Peyer's patch (tissue), 4 donors: ENCODE data around the gene ABR. TPM values are rescaled to one million over a fixed set of nuclear protein-coding genes. Genes with fewer than 3 reads are reported as not detected.

Source experiments
- DNase-seq, 3 donors: peaks; one replicate each; pipeline ENCODE4 v3.0.0-alpha.2; 2017 to 2019
- H3K27ac ChIP-seq, 4 donors: fragments of 200-600 bp; sonication (generic); one replicate each; pipeline ENCODE4 v1.5.1; 2016 to 2019
- H3K27me3 ChIP-seq, 2 donors: fragments of 200-600 bp; sonication (generic); one replicate each; pipeline ENCODE4 v1.5.1; 2019
- H3K36me3 ChIP-seq, 3 donors: fragments of 200-600 bp; sonication (generic); one replicate each; pipeline ENCODE4 v1.5.1; 2016 to 2019
- H3K4me1 ChIP-seq, 4 donors: fragments of 200-600 bp; sonication (generic); one replicate each; pipeline ENCODE4 v1.5.1; 2016 to 2019
- H3K4me3 ChIP-seq, 4 donors: fragments of 200-600 bp; sonication (generic); 1 replicate in 3 of 4; 2 replicates in 1 of 4; pipeline ENCODE4 v1.5.1; 2016 to 2019; ENCODE audit warnings: mild to moderate bottlenecking in 1 of 4
- H3K9me3 ChIP-seq, 4 donors: fragments of 200-600 bp; sonication (generic); one replicate each; pipeline ENCODE4 v1.5.1; 2016 to 2019; ENCODE audit warnings: mild to moderate bottlenecking in 1 of 4
- POLR2A ChIP-seq, 2 donors: fragments of 450-650 bp; IDR thresholded peaks; one replicate each; pipeline ENCODE4 v1.5.1; 2017; ENCODE audit warnings: antibody characterized with exemption in 2 of 2, mild to moderate bottlenecking in 2 of 2, moderate library complexity in 2 of 2
- total RNA-seq, 4 donors: library from RNA; depleted of rRNA; stranded (reverse); fragments of >200 nt; gene quantifications; one replicate each; pipeline ENCODE4 v1.1.0, GENCODE V29; 2016
- TF ChIP-seq, protein P1 (sequence below), 6 experiments: fragments of 450-650 bp in 4 of 6; fragments of 200-600 bp in 2 of 6; sonication (generic) in 1 of 6; IDR thresholded peaks; one replicate each; pipeline ENCODE4 v1.5.1; 2017 to 2019; ENCODE audit warnings: antibody characterized with exemption in 6 of 6, mild to moderate bottlenecking in 3 of 6, moderate library complexity in 1 of 6

ABR gene
- total RNA-seq, 4 donors from 2014 or later, result 220 to 753 (median 440) TPM

DNA sequence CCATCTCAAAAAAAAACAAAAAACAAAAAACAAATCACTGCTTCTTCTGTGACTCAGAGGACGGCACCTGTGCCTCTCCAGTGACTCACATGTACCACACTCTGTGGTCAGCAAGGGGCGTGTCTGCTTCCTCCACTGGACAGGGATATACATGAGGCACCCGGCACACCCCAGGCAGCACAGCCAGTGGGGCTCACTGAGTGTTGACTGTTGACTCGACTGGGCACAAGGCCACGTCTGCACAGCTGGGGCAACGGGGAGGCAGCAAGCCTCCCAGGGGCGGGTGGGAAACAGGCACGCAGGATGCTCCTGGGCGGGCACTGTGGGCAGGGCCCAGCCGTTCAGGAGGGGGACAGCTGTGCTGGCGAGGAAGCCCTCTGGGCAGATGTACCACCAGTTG lies 118.8 kb downstream of the ABR start:
- TF ChIP-seq, protein P1, sequence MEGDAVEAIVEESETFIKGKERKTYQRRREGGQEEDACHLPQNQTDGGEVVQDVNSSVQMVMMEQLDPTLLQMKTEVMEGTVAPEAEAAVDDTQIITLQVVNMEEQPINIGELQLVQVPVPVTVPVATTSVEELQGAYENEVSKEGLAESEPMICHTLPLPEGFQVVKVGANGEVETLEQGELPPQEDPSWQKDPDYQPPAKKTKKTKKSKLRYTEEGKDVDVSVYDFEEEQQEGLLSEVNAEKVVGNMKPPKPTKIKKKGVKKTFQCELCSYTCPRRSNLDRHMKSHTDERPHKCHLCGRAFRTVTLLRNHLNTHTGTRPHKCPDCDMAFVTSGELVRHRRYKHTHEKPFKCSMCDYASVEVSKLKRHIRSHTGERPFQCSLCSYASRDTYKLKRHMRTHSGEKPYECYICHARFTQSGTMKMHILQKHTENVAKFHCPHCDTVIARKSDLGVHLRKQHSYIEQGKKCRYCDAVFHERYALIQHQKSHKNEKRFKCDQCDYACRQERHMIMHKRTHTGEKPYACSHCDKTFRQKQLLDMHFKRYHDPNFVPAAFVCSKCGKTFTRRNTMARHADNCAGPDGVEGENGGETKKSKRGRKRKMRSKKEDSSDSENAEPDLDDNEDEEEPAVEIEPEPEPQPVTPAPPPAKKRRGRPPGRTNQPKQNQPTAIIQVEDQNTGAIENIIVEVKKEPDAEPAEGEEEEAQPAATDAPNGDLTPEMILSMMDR (IDR thresholded peaks at IDR 0.05), result no peak
- no peak for TF ChIP-seq POLR2A (IDR thresholded peaks at IDR 0.05)
- H3K4me1 ChIP-seq, result no peaks in the 10 kb centered on the region
- H3K4me3 ChIP-seq, result no peak overlapping the region
- H3K9me3 ChIP-seq, result no peaks in the 10 kb centered on the region
- DNase-seq, result peak in 2 of 3 donors; percentile 38 to 69
- H3K36me3 ChIP-seq, result peaks cover 0 to 72% (median 0%) of the 10 kb centered on the region in 3 donors
- H3K27ac ChIP-seq, result peak overlapping the region in 1 of 4 donors; percentile 43
- H3K27me3 ChIP-seq, result no peaks in the 10 kb centered on the region

DNA sequence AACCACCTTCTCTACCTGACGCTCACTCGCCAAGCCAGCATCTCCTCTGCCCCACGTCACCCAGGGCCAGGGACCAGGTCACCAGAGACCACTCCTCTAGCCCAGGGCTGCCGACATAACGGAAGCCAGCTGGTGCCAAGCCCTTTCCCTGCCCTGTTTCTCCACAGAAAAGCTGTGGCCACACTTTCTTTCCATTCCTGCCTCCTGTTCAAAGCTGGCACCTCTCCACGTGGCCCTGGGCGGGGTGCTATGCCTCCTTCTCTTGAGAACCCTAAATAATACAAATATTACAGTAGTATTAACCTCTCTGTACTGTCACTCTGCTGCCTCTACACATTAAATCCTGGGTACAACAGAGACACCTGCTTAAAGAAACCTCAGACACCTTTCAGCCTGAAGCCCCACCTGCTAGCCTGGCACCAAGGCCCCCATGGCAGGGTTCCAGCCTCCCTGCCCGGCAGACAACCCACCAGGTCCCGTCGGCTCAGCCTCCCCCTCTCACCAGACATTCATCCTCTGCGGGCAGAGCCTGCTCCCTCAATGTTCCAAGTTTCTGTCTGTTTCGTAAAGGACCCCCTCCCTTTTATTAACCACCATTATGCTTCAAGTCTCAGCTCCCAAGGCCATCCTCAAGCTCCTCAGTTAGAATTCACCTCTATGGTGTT lies 120.5 kb downstream of the ABR start:
- no peak for DNase-seq
- Histone ChIP-seq H3K4me3 (no peak overlapping the region), H3K9me3 (no peaks in the 10 kb centered on the region), H3K36me3 (peaks cover 0 to 80% (median 0%) of the 10 kb centered on the region in 3 donors), H3K27ac (no peak overlapping the region), H3K4me1 (no peaks in the 10 kb centered on the region), H3K27me3 (no peaks in the 10 kb centered on the region)
- TF ChIP-seq POLR2A (IDR thresholded peaks at IDR 0.05), result no peak
- TF ChIP-seq, protein P1 (IDR thresholded peaks at IDR 0.05), result no peak

DNA sequence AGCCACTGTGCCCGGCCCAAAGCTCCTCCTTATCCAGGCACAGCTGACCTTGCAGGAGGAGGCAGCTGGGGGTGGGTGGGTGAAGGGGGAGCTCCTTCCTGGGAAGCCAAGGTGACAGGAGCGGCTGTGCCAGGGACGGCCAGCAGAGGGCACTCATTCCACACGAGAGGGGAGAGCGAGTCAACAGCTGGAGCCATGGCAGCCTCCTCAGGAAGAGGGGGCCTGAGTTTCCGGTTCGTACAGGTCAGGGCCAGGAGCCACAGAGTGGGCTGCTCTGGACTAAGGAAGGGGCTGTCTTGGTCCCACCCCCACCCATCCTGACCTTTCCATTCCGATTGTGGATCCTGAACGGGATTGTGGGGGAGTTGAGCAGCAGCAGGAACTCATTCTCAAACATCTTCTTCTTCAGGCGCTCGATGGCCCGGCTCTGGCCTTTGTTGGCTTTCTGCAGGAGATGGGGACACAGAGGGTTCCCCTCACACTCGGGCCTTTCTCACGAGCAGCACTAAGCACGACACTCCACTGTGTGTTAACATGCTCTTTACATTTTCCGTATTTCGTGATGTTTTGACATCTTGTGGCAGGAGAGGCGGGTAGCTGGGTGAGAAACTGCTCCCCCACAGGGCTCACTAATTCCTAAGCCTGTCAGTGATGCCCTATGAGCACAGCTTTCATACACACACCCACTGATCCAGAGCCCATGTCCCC lies 121.2 kb downstream of the ABR start:
- no peak overlapping the region for H3K4me3 ChIP-seq
- H3K36me3 ChIP-seq, result peaks cover 0 to 81% (median 0%) of the 10 kb centered on the region in 3 donors
- peak; percentile 28 to 80 (median 79) for DNase-seq
- no peaks in the 10 kb centered on the region for H3K4me1 ChIP-seq
- H3K27me3 ChIP-seq, result no peaks in the 10 kb centered on the region
- TF ChIP-seq POLR2A (IDR thresholded peaks at IDR 0.05), result no peak
- TF ChIP-seq, protein P1 (IDR thresholded peaks at IDR 0.05), result peak in 4 of 6 experiments; percentile 45 to 57 (median 52)
- H3K9me3 ChIP-seq, result no peaks in the 10 kb centered on the region
- no peak overlapping the region for H3K27ac ChIP-seq

DNA sequence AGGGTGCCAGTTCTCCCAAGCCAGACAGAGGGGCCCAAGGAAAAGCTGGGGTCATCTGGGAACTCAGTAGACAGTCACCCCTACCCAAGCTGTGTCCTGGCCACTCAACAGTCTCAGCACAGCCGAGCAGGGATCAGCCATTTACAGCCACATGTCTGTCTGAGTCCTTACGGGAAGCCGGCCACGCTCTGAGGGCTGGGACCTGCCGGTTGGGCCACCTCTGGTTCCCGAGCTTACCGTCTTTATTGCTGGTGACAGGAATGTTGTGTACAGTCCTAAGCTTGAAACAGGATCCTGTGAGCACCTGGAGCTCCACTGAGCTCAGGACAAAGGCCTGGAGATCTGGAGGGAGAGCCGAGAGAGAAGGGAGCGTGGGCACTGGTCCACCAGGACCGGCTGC lies 123.0 kb downstream of the ABR start:
- no peak for DNase-seq
- Histone ChIP-seq H3K4me1 (no peaks in the 10 kb centered on the region), H3K4me3 (no peak overlapping the region), H3K27me3 (no peaks in the 10 kb centered on the region), H3K36me3 (peaks cover 0 to 71% (median 0%) of the 10 kb centered on the region in 3 donors), H3K9me3 (no peaks in the 10 kb centered on the region), H3K27ac (no peak overlapping the region)
- TF ChIP-seq, protein P1 (IDR thresholded peaks at IDR 0.05), result no peak
- TF ChIP-seq POLR2A (IDR thresholded peaks at IDR 0.05), result no peak

DNA sequence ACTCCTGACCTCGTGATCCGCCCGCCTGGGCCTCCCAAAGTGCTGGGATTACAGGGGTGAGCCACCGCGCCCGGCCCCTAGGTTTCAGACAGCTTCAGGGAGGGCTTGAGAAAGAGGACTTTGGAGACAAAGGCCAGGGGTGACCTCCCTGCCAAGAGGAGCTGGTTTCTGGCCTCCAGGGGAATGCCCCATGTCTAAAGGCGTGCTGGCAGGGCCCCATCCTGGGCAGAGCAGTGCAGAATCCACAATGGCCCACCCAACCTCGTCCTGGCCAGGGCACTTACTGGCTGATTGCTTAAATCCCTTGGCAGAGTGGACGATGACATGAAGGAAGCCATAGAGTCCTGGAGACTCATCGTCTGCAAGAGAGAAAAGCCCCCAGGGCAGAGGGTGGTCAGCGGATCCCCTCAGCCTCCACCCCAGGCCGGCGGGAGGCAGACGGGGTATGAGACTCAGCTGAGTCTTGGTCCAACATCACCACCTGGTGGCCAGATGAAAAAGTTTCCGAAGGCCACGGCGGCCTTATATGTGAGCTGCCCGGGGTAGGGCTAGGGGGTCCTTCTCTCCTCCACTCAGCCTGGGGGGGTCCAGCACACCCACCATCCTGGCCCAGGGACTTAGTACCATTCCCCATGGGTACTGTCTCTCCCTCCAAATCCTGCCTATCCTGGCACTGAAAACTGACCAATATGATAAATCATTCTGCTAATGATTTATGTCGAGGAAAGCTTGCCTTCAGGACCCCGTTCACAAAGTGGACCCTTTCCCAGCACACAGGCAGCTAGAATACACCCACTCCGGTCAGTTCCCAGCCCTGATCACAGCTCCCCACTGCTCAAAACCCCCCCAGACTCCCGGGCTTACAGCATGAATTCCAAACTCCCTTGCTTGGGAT lies 123.8 kb downstream of the ABR start:
- Histone ChIP-seq H3K4me1 (no peaks in the 10 kb centered on the region), H3K4me3 (no peak overlapping the region), H3K9me3 (no peaks in the 10 kb centered on the region), H3K27ac (no peak overlapping the region), H3K36me3 (peaks cover 0 to 65% (median 0%) of the 10 kb centered on the region in 3 donors), H3K27me3 (no peaks in the 10 kb centered on the region)
- DNase-seq, result peak in 2 of 3 donors; percentile 43 to 71
- TF ChIP-seq POLR2A (IDR thresholded peaks at IDR 0.05), result no peak
- TF ChIP-seq, protein P1 (IDR thresholded peaks at IDR 0.05), result peak; percentile 44 to 59 (median 53)
